Glomerular endothelial cell (primary cell): ENCODE measurements around the gene DHRS13. TPM values are rescaled to one million over a fixed set of nuclear protein-coding genes. Genes with fewer than 3 reads are reported as not detected.
"Not testable (repeated sequence)": the region's sequence is repeated elsewhere in the genome, so short reads cannot be mapped to it uniquely, and the experiment has no call there.

Experiments used
- DNase-seq: peaks from one replicate; pipeline ENCODE4 v3.0.0-alpha.2; 2011; ENCODE audit warnings: low read depth, low spot score; ENCODE audit errors: extremely low read depth
- total RNA-seq: library from RNA; depleted of rRNA; stranded (reverse); fragments of >200 nt; gene quantifications from 2 replicates; pipeline ENCODE4 v1.2.3, GENCODE V29; 2015

Gene DHRS13
- total RNA-seq, 1 donor from 2014 or later, result 5.5 TPM

GRCh38 chr17:28883967-28884702 lies 18.7 kb downstream of the DHRS13 start:
- no peak for DNase-seq

GRCh38 chr17:28882154-28882895 lies 20.6 kb downstream of the DHRS13 start:
- no peak for DNase-seq

GRCh38 chr17:28881533-28882056 lies 21.3 kb downstream of the DHRS13 start:
- no peak for DNase-seq

GRCh38 chr17:28880572-28880945 lies 22.3 kb downstream of the DHRS13 start:
- DNase-seq, result no peak

- DNase-seq, result no peak
Measured at GRCh38 chr17:28879886-28880571, 22.9 kb downstream of the DHRS13 start.

GRCh38 chr17:28878981-28879380 lies 23.9 kb downstream of the DHRS13 start:
- DNase-seq, result no peak

GRCh38 chr17:28878158-28878910 lies 24.5 kb downstream of the DHRS13 start:
- DNase-seq, result no peak

GRCh38 chr17:28877150-28877711 lies 25.6 kb downstream of the DHRS13 start:
- not testable (repeated sequence) for DNase-seq

GRCh38 chr17:28875848-28876550 lies 26.9 kb downstream of the DHRS13 start:
- no peak for DNase-seq

- no peak for DNase-seq
Measured at GRCh38 chr17:28874750-28875149, 28.1 kb downstream of the DHRS13 start.

GRCh38 chr17:28873839-28874238 lies 29.0 kb downstream of the DHRS13 start:
- no peak for DNase-seq

- no peak for DNase-seq
Measured at GRCh38 chr17:28871056-28871579, 31.8 kb downstream of the DHRS13 start.

- no peak for DNase-seq
Measured at GRCh38 chr17:28867276-28867675, 35.6 kb downstream of the DHRS13 start.

GRCh38 chr17:28865946-28866752 lies 36.7 kb downstream of the DHRS13 start:
- DNase-seq, result no peak

GRCh38 chr17:28864991-28865849 lies 37.7 kb downstream of the DHRS13 start:
- DNase-seq, result no peak

GRCh38 chr17:28863953-28864352 lies 38.9 kb downstream of the DHRS13 start:
- no peak for DNase-seq

- DNase-seq, result no peak
Measured at GRCh38 chr17:28862561-28862960, 40.3 kb downstream of the DHRS13 start.
